HepG2 (cell line): ENCODE results near the gene CAMKMT. TPM values are rescaled to one million over a fixed set of nuclear protein-coding genes. Genes with fewer than 3 reads are reported as not detected.

Source experiments
- BORCS8-MEF2B ChIP-seq: sonication (generic); formaldehyde crosslinking; IDR thresholded peaks from 2 replicates; pipeline ENCODE4 v1.8.0; 2022; ENCODE audit warnings: mild to moderate bottlenecking, missing genetic modification reagents
- NFE2L1 ChIP-seq: sonication (generic); formaldehyde crosslinking; IDR thresholded peaks from 2 replicates; pipeline ENCODE4 v1.4.0; 2020; ENCODE audit warnings: missing genetic modification reagents, mild to moderate bottlenecking, borderline replicate concordance
- ZNF503 ChIP-seq: sonication (generic); formaldehyde crosslinking; IDR thresholded peaks from 2 replicates; pipeline ENCODE4 v1.4.0; 2020; ENCODE audit warnings: missing genetic modification reagents
- polyA plus RNA-seq, 8 experiments: library from polyadenylated mRNA; depleted of rRNA in 3 of 8; stranded (reverse) in 7 of 8; unstranded in 1 of 8; fragments of >200 nt; fragmentation: Illumina TruSeq in 4 of 8; extraction: Trizol in 4 of 8; gene quantifications; 2 replicates each; pipeline versions ENCODE4 v1.2.1 to v1.2.3, GENCODE V29; 2011 to 2016; ENCODE audit warnings: low read depth in 4 of 8, missing spikeins in 1 of 8, mixed read lengths in 1 of 8; ENCODE audit not compliant: insufficient read depth in 1 of 8
- total RNA-seq, 5 experiments: library from RNA; depleted of rRNA; stranded (reverse); fragments of >200 nt; fragmentation: Illumina TruSeq; extraction: Trizol; gene quantifications; 2 replicates each; pipeline ENCODE4 v1.2.3, GENCODE V29; 2016; ENCODE audit warnings: low read depth in 1 of 5
- TF ChIP-seq, protein P1 (sequence below): sonication (generic); formaldehyde crosslinking; IDR thresholded peaks from 2 replicates; pipeline ENCODE4 v1.5.1; 2020; ENCODE audit warnings: mild to moderate bottlenecking, missing genetic modification reagents
- TF ChIP-seq, protein P2 (sequence below): sonication (generic); formaldehyde crosslinking; IDR thresholded peaks from 2 replicates; pipeline ENCODE4 v1.4.0; 2020; ENCODE audit warnings: missing genetic modification reagents
- TF ChIP-seq, protein P3 (sequence below): sonication (generic); formaldehyde crosslinking; IDR thresholded peaks from 2 replicates; pipeline ENCODE4 v1.4.0; 2020; ENCODE audit warnings: missing genetic modification reagents
- TF ChIP-seq, protein P4 (sequence below): sonication (generic); formaldehyde crosslinking; IDR thresholded peaks from 2 replicates; pipeline ENCODE4 v1.9.0; 2021; ENCODE audit warnings: missing genetic modification reagents, borderline replicate concordance

The CAMKMT gene
- total and polyA plus RNA-seq, 2 of the 13 experiments (the other 11 are each of a cell fraction or from before 2014, with no cell fraction given): 6.9 to 20.8 TPM

- TF ChIP-seq, protein P1, sequence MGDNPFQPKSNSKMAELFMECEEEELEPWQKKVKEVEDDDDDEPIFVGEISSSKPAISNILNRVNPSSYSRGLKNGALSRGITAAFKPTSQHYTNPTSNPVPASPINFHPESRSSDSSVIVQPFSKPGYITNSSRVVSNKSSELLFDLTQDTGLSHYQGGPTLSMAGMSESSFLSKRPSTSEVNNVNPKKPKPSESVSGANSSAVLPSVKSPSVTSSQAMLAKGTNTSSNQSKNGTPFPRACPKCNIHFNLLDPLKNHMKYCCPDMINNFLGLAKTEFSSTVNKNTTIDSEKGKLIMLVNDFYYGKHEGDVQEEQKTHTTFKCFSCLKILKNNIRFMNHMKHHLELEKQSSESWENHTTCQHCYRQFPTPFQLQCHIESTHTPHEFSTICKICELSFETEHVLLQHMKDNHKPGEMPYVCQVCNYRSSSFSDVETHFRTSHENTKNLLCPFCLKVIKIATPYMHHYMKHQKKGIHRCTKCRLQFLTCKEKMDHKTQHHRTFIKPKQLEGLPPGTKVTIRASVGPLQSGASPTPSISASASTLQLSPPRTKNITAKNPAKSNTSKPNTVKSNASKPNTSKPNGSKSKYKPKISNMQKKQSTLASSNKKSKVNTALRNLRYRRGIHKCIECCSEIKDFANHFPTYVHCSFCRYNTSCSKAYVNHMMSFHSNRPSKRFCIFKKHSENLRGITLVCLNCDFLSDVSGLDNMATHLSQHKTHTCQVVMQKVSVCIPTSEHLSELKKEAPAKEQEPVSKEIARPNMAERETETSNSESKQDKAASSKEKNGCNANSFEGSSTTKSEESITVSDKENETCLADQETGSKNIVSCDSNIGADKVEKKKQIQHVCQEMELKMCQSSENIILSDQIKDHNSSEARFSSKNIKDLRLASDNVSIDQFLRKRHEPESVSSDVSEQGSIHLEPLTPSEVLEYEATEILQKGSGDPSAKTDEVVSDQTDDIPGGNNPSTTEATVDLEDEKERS (CRISPR knock-in tag): no peak
- TF ChIP-seq, protein P2, sequence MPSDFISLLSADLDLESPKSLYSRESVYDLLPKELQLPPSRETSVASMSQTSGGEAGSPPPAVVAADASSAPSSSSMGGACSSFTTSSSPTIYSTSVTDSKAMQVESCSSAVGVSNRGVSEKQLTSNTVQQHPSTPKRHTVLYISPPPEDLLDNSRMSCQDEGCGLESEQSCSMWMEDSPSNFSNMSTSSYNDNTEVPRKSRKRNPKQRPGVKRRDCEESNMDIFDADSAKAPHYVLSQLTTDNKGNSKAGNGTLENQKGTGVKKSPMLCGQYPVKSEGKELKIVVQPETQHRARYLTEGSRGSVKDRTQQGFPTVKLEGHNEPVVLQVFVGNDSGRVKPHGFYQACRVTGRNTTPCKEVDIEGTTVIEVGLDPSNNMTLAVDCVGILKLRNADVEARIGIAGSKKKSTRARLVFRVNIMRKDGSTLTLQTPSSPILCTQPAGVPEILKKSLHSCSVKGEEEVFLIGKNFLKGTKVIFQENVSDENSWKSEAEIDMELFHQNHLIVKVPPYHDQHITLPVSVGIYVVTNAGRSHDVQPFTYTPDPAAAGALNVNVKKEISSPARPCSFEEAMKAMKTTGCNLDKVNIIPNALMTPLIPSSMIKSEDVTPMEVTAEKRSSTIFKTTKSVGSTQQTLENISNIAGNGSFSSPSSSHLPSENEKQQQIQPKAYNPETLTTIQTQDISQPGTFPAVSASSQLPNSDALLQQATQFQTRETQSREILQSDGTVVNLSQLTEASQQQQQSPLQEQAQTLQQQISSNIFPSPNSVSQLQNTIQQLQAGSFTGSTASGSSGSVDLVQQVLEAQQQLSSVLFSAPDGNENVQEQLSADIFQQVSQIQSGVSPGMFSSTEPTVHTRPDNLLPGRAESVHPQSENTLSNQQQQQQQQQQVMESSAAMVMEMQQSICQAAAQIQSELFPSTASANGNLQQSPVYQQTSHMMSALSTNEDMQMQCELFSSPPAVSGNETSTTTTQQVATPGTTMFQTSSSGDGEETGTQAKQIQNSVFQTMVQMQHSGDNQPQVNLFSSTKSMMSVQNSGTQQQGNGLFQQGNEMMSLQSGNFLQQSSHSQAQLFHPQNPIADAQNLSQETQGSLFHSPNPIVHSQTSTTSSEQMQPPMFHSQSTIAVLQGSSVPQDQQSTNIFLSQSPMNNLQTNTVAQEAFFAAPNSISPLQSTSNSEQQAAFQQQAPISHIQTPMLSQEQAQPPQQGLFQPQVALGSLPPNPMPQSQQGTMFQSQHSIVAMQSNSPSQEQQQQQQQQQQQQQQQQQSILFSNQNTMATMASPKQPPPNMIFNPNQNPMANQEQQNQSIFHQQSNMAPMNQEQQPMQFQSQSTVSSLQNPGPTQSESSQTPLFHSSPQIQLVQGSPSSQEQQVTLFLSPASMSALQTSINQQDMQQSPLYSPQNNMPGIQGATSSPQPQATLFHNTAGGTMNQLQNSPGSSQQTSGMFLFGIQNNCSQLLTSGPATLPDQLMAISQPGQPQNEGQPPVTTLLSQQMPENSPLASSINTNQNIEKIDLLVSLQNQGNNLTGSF (CRISPR knock-in tag): no peak
- TF ChIP-seq, protein P3, sequence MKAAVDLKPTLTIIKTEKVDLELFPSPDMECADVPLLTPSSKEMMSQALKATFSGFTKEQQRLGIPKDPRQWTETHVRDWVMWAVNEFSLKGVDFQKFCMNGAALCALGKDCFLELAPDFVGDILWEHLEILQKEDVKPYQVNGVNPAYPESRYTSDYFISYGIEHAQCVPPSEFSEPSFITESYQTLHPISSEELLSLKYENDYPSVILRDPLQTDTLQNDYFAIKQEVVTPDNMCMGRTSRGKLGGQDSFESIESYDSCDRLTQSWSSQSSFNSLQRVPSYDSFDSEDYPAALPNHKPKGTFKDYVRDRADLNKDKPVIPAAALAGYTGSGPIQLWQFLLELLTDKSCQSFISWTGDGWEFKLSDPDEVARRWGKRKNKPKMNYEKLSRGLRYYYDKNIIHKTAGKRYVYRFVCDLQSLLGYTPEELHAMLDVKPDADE (CRISPR knock-in tag): no peak
- TF ChIP-seq BORCS8-MEF2B: no peak
- no peak for TF ChIP-seq NFE2L1 (CRISPR knock-in tag)
- no peak for TF ChIP-seq ZNF503 (CRISPR knock-in tag)
- TF ChIP-seq, protein P4, sequence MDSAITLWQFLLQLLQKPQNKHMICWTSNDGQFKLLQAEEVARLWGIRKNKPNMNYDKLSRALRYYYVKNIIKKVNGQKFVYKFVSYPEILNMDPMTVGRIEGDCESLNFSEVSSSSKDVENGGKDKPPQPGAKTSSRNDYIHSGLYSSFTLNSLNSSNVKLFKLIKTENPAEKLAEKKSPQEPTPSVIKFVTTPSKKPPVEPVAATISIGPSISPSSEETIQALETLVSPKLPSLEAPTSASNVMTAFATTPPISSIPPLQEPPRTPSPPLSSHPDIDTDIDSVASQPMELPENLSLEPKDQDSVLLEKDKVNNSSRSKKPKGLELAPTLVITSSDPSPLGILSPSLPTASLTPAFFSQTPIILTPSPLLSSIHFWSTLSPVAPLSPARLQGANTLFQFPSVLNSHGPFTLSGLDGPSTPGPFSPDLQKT (CRISPR knock-in tag): no peak
Observed at GRCh38 chr2:44772669-44773378, 411.1 kb downstream of the CAMKMT start (continued).
